HG03378 (cell line): Measurements from ENCODE around the gene PCOLCE2.

Source experiments
- ATAC-seq: cut with Tn5 transposase; IDR thresholded peaks from one replicate; pipeline ENCODE4 v1.9.1; 2021; ENCODE audit warnings: mild to moderate bottlenecking, moderate library complexity; ENCODE audit not compliant: unreplicated experiment

The PCOLCE2 gene

GRCh38 chr3:142888481-142889211, at the start of gene PCOLCE2:
TSS of gene PCOLCE2 (minus strand) at chr3:142889083. CDS start at chr3:142888896, 187 bp downstream.
- no peak for ATAC-seq

GRCh38 chr3:142935963-142936362, 47.1 kb upstream of the PCOLCE2 start:
- no peak for ATAC-seq

GRCh38 chr3:142934887-142935269, 46.0 kb upstream of the PCOLCE2 start:
- ATAC-seq: no peak

- no peak for ATAC-seq
These were observed 45.4 kb upstream of the PCOLCE2 start for GRCh38 chr3:142934128-142934886.

GRCh38 chr3:142931222-142931621, 42.3 kb upstream of the PCOLCE2 start:
- ATAC-seq: peak; percentile 67

- ATAC-seq: no peak
These were observed 41.6 kb upstream of the PCOLCE2 start for GRCh38 chr3:142930463-142930862.

- no peak for ATAC-seq
These were observed 41.0 kb upstream of the PCOLCE2 start for GRCh38 chr3:142929890-142930289.

GRCh38 chr3:142929109-142929508, 40.2 kb upstream of the PCOLCE2 start:
- ATAC-seq: peak; percentile 61

GRCh38 chr3:142926368-142926944, 37.6 kb upstream of the PCOLCE2 start:
- no peak for ATAC-seq

GRCh38 chr3:142925140-142925539, 36.3 kb upstream of the PCOLCE2 start:
- ATAC-seq: no peak

GRCh38 chr3:142923694-142924093, 34.8 kb upstream of the PCOLCE2 start:
- ATAC-seq: no peak

- no peak for ATAC-seq
These were observed 27.7 kb upstream of the PCOLCE2 start for GRCh38 chr3:142916605-142917004.

- no peak for ATAC-seq
These were observed 26.8 kb upstream of the PCOLCE2 start for GRCh38 chr3:142915636-142916035.

GRCh38 chr3:142914286-142914811, 25.5 kb upstream of the PCOLCE2 start:
- ATAC-seq: no peak

- no peak for ATAC-seq
These were observed 24.5 kb upstream of the PCOLCE2 start for GRCh38 chr3:142913432-142913831.

- no peak for ATAC-seq
These were observed 23.7 kb upstream of the PCOLCE2 start for GRCh38 chr3:142912402-142913172.

- ATAC-seq: no peak
These were observed 21.4 kb upstream of the PCOLCE2 start for GRCh38 chr3:142910280-142910679.

GRCh38 chr3:142909282-142909681, 20.4 kb upstream of the PCOLCE2 start:
- ATAC-seq: no peak

- no peak for ATAC-seq
These were observed 19.1 kb upstream of the PCOLCE2 start for GRCh38 chr3:142907996-142908395.

GRCh38 chr3:142904639-142905436, 16.0 kb upstream of the PCOLCE2 start:
- ATAC-seq: peak; percentile 81
